SK-N-MC (cell line): ENCODE results near the gene STK33.

ENCODE experiments used
- DNase-seq: peaks from one replicate; pipeline ENCODE4 v3.0.0-alpha.2; 2011; ENCODE audit warnings: low read depth, low spot score
- H3K27ac ChIP-seq: fragments of 200-600 bp; sonication (generic); 2 replicates; pipeline ENCODE4 v1.5.1; 2016; ENCODE audit warnings: mixed run types
- H3K36me3 ChIP-seq: fragments of 200-600 bp; sonication (generic); 2 replicates; pipeline ENCODE4 v1.6.1; 2017; ENCODE audit warnings: antibody characterized with exemption, low read length, mixed read lengths; ENCODE audit not compliant: insufficient read depth
- H3K4me3 ChIP-seq: fragments of 200-600 bp; sonication (generic); 2 replicates; pipeline ENCODE4 v1.5.1; 2016
- H3K9ac ChIP-seq: fragments of 200-600 bp; sonication (generic); 2 replicates; pipeline ENCODE4 v1.8.0; 2017; ENCODE audit warnings: mixed run types, mixed read lengths; ENCODE audit not compliant: insufficient read length
- H3K9me3 ChIP-seq: fragments of 200-600 bp; sonication (generic); 2 replicates; pipeline ENCODE4 v1.6.1; 2017; ENCODE audit warnings: low read depth, mild to moderate bottlenecking, antibody characterized with exemption, low read length, moderate library complexity, mixed read lengths
- EZH2 ChIP-seq: fragments of 200-600 bp; sonication (generic); IDR thresholded peaks from one replicate; pipeline ENCODE4 v1.6.1; 2017; ENCODE audit warnings: antibody characterized with exemption
- FOXP2 ChIP-seq: optimal IDR thresholded peaks from 2 replicates; pipeline ENCODE3; 2011; ENCODE audit warnings: mild to moderate bottlenecking, moderate library complexity; ENCODE audit not compliant: insufficient read depth; ENCODE audit errors: extremely low read length, control extremely low read depth
- POLR2AphosphoS5 ChIP-seq: IDR thresholded peaks from 2 replicates; pipeline ENCODE4 v1.6.1; 2012; ENCODE audit warnings: mild to moderate bottlenecking, low read depth, low read length, borderline replicate concordance

STK33 gene

DNA sequence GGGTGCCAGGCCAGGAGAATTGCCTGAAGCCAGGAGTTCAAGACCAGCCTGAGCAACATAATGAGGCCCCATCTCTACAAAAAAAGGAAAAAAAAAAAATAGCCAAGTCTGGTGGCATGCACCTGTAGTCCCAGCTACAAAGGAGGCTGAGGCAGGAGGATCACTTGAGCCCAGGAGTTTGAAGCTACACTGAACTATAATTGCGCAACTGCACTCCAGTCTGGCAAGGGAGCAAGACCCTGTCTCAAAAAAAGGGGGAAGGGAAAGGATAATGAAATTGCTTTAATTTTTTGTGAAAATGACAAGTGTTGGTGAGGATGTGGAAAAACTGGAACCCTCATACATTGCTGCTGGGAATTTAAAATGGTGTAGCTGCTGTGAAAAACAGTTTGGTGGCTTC, 19.2 kb downstream of the STK33 start:
- no peak overlapping the region for H3K27ac ChIP-seq
- TF ChIP-seq FOXP2 (no peak), POLR2AphosphoS5 (no peak), EZH2 (no peak)

DNA sequence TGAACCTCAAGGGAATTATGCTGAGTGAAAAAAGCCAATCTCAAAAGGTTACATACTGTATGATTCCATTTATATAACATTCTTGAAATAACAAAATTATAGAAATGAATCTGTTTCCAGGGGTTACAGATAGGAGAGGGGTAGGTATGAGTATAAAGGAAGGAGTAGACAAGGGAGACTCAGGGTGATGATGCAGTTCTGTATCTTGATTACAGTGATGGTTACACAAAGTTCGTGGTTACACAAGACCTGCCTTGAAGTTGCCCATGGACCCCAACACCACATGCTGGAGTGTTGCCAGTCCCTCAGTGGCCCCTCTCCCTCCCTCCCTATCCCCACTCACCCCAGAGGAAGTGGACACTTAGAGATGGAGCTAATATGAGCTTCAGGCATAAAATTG, 20.3 kb downstream of the STK33 start:
- Histone ChIP-seq H3K4me3 (no peak overlapping the region), H3K36me3 (no peaks in the 10 kb centered on the region), H3K27ac (no peak overlapping the region), H3K9ac (no peak overlapping the region), H3K9me3 (no peaks in the 10 kb centered on the region)
- DNase-seq, result no peak
- TF ChIP-seq POLR2AphosphoS5 (no peak), EZH2 (no peak), FOXP2 (no peak)

More for the DNA sequence above, 19.2 kb downstream of the STK33 start:
- H3K4me3 ChIP-seq, result no peak overlapping the region
- H3K9ac ChIP-seq, result no peak overlapping the region
- no peaks in the 10 kb centered on the region for H3K36me3 ChIP-seq
- no peaks in the 10 kb centered on the region for H3K9me3 ChIP-seq
- no peak for DNase-seq

DNA sequence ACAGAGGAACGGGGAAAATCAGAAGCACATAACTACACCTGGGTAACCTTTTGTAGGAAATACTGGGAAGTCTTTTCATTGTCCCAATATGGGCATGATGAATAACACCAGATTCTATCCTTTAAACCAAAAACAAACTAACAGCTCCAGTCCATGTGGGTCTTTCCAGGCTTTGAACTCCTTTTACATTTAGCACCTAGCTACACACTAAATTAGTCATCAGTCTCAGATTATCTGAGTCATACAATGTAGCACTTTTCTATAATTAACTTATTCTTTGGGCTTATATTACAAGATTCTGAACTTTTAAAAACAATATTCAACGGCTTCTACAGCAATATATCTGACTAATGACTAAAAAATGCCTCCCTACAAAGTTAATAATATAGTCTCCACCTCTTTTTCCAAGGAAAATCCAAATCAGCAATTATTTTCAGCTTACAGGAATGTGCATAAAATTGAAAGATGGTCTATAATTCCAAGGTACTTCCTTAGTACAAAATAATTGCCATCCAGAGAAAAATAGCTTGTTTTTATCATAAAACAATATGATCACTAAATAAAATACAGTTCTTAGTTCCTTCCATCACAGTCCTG, 26.3 kb downstream of the STK33 start:
- Histone ChIP-seq H3K4me3 (no peak overlapping the region), H3K9ac (no peak overlapping the region), H3K27ac (no peak overlapping the region), H3K36me3 (no peaks in the 10 kb centered on the region), H3K9me3 (no peaks in the 10 kb centered on the region)
- no peak for DNase-seq
- TF ChIP-seq EZH2, result no peak
- TF ChIP-seq FOXP2, result no peak
- TF ChIP-seq POLR2AphosphoS5, result no peak

DNA sequence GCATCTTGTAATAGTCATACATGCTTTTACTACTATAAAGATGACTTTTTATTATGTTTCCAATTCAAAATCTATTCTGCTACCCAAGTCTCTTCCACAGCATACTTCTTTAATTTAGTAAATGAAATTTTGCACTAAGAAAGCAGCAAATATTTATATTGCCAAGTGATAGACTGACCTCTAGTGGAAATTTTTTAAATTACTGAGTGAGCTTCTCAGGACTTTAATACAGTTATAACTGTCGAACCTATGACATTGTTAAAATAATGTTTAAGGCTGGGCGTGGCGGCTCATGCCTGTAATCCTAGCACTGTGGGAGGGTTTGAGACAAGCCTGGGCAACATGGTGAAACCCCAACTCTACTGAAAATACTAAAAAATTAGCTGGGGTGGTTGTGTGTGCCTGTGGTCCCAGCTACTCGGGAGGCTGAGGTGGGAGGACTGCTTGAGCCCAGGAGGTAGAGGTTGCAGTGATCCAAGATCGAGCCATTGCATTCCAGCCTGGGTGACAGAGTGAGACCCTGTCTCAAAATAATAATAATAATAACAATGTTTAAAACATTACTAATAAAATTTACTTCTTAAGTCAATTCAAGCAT, 27.3 kb downstream of the STK33 start:
- H3K27ac ChIP-seq, result no peak overlapping the region
- no peak overlapping the region for H3K4me3 ChIP-seq
- no peaks in the 10 kb centered on the region for H3K9me3 ChIP-seq
- peak; percentile 34 for DNase-seq
- no peaks in the 10 kb centered on the region for H3K36me3 ChIP-seq
- no peak overlapping the region for H3K9ac ChIP-seq
- TF ChIP-seq EZH2, result no peak
- no peak for TF ChIP-seq POLR2AphosphoS5
- no peak for TF ChIP-seq FOXP2

DNA sequence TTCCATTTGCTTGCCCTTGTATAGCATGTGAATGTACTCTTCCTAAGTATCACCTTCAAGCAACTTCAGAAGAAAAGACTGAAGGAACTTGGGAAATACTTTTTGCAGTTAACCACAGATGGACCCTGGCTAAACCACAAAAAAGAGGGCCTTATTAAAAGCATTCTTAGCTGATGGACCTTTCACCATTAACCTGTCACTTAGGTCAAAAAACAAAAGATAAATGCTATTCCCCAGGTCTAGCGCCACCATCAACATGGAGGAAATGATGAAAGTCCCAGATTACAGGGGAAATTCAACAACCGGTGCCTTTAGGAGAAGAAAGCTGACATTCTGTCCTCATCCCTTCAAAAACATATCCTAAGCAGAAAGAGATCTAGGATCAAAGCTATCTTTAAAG, 29.5 kb downstream of the STK33 start:
- Histone ChIP-seq H3K4me3 (no peak overlapping the region), H3K9ac (no peak overlapping the region), H3K36me3 (no peaks in the 10 kb centered on the region), H3K9me3 (no peaks in the 10 kb centered on the region), H3K27ac (no peak overlapping the region)
- no peak for DNase-seq
- TF ChIP-seq POLR2AphosphoS5 (no peak), FOXP2 (no peak), EZH2 (no peak)

DNA sequence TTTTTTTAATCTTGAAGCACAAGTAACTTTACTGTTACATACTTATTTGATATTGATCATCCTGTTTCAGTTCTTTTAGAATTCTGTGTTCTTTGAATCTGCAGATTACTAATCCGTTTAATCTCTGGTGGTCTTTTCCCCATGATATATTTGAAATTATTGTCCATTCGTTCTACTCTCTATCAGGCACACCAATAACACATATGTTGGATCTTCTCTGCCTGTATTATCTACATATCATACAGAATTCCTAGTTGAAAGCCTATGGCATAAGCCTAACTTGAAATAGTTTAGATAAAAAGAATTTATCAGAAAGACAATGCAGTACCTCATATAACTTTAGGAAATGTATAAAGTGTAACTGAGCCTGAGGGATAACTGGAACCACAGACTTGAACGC, 32.6 kb downstream of the STK33 start:
- Histone ChIP-seq H3K4me3 (no peak overlapping the region), H3K9me3 (no peaks in the 10 kb centered on the region), H3K9ac (no peak overlapping the region), H3K36me3 (no peaks in the 10 kb centered on the region), H3K27ac (no peak overlapping the region)
- no peak for DNase-seq
- TF ChIP-seq EZH2, result no peak
- TF ChIP-seq FOXP2, result no peak
- TF ChIP-seq POLR2AphosphoS5, result no peak

DNA sequence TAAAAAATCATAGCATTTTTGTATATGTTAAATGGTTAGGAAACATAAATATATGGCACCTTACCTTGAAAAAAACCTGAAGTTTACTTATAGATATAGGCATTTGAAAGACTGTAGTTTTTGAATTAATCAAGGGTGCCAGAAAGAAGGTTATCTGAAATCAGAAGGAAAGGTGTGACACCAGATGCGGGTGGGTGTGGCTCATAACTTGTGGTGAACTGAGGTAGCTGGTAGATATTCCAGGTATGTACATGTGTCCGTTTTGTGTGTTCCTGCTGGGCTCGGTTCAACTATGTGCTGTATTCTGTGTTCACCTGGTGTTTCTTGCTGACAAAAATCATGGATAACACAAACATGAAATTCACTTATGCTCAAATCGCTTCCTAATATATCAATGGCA, 35.6 kb downstream of the STK33 start:
- Histone ChIP-seq H3K36me3 (no peaks in the 10 kb centered on the region), H3K27ac (no peak overlapping the region), H3K9ac (no peak overlapping the region), H3K4me3 (no peak overlapping the region), H3K9me3 (no peaks in the 10 kb centered on the region)
- TF ChIP-seq EZH2 (no peak), POLR2AphosphoS5 (no peak), FOXP2 (no peak)
- no peak for DNase-seq

DNA sequence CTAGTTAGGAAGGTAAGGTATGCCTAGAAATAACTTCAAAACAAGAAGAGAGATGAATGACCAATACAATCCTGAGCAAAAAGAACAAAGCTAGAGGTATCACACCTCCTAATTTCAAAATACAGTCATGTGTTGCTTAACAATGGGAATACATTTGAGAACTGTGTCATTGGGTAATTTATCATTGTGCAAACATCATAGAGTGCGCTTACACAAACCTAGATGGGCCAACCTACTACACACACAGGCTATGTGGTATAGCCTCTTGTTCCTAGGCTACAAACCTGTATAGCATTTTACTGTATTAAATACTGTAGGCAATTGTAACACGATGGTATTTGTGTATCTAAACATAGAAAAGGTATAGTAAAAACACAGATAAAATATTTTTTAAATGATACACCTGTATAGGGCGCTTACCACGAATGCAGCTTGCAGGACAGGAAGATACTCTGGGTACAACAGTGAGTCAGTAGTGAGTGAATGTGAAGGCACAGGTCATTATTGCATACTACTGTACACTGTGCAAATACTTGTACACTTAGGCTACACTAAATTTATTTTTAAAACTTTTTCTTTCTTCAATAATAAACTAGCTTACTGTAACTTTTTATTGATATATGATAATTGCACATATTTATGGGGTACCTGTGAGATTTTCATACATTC, 48.2 kb downstream of the STK33 start:
- no peak overlapping the region for H3K9ac ChIP-seq
- no peak for DNase-seq
- no peak overlapping the region for H3K4me3 ChIP-seq
- no peaks in the 10 kb centered on the region for H3K36me3 ChIP-seq
- H3K9me3 ChIP-seq, result peaks cover 7% of the 10 kb centered on the region; the same call in 1 of the 2 replicates
- H3K27ac ChIP-seq, result no peak overlapping the region
- no peak for TF ChIP-seq POLR2AphosphoS5
